ENCODE measurements around the gene GAS7. TPM values are rescaled to one million over a fixed set of nuclear protein-coding genes. Genes with fewer than 3 reads are reported as not detected.

Gene GAS7
- total and polyA plus RNA-seq, 9 donors, result 7.1 to 48.0 (median 24.2) TPM

DNA sequence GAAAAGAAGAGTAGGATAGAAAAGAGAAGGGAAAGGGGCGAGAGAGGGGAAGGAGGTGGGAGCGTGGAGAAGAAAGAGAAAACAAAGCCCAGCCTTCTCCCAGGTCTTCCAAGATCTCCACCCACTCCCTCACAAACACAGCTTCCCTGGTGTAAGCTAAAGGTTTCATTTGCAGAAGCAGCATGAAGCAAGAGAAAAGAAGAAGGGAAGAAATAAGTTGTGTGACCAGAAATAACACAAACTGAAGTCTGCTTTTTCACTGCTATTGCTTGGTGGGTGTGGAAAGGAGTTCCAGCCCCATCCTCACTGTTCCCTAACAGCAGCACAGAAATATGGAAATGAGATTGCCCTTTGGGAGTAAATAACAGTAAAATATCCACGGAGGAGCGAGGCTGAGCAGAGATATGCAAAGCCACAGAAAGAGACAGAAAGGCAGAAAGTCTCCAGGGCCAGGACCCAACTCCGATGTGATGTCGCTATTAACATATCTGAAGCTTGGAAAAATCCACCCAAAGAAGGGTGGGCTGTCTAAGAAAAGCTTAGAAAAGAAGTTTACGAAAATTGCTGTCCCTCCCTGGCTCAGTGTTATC is 10.3 kb upstream of the GAS7 start:
- no peaks in the 10 kb centered on the region for H3K4me1 ChIP-seq (ENCODE audit: insufficient read depth)
- intact Hi-C loops (cut with DNase I), result no loop called here
- H3K27ac ChIP-seq, result no peak overlapping the region
- TF ChIP-seq EP300 (IDR thresholded peaks at IDR 0.05) (no peak), POLR2A (IDR thresholded peaks at IDR 0.05) (no peak)
- TF ChIP-seq, protein P1, sequence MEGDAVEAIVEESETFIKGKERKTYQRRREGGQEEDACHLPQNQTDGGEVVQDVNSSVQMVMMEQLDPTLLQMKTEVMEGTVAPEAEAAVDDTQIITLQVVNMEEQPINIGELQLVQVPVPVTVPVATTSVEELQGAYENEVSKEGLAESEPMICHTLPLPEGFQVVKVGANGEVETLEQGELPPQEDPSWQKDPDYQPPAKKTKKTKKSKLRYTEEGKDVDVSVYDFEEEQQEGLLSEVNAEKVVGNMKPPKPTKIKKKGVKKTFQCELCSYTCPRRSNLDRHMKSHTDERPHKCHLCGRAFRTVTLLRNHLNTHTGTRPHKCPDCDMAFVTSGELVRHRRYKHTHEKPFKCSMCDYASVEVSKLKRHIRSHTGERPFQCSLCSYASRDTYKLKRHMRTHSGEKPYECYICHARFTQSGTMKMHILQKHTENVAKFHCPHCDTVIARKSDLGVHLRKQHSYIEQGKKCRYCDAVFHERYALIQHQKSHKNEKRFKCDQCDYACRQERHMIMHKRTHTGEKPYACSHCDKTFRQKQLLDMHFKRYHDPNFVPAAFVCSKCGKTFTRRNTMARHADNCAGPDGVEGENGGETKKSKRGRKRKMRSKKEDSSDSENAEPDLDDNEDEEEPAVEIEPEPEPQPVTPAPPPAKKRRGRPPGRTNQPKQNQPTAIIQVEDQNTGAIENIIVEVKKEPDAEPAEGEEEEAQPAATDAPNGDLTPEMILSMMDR (IDR thresholded peaks at IDR 0.05), result no peak
- 30 to 34% (median 32%) methylated on average over 7 of the region's 7 CpGs for WGBS, 3 donors
- H3K27me3 ChIP-seq, result no peaks in the 10 kb centered on the region
- no peaks in the 10 kb centered on the region for H3K36me3 ChIP-seq
- no peak overlapping the region for H3K4me3 ChIP-seq
- no peak for DNase-seq
- H3K9me3 ChIP-seq, result no peaks in the 10 kb centered on the region

DNA sequence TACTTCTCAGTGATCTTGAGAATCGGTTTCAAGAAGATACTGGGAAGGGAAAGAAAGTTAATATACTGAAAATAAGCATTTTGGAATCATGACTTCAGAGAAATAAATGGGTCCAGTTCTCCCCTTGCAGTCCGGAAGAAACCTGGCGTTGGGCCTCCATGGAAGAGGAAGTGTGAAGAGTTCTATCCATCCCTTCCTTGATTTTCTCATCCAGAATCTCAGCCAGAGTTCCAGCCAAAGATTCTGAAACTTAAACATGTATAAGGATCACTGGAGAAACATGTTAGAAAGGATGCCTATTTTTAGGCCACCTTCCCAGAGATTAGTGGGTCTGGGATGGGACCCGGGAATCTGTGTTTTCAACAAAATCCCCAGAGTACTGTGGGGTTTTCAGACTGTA is 8.7 kb upstream of the GAS7 start:
- no peak for DNase-seq
- WGBS, 3 donors, result 79 to 94% (median 93%) methylated on average over 4 of the region's 4 CpGs
- Histone ChIP-seq H3K4me3 (no peak overlapping the region), H3K27me3 (no peaks in the 10 kb centered on the region), H3K27ac (no peak overlapping the region), H3K9me3 (no peaks in the 10 kb centered on the region), H3K4me1 (ENCODE audit: insufficient read depth) (no peaks in the 10 kb centered on the region), H3K36me3 (no peaks in the 10 kb centered on the region)
- TF ChIP-seq EP300 (IDR thresholded peaks at IDR 0.05), result no peak
- intact Hi-C loops (cut with DNase I), result no loop called here

DNA sequence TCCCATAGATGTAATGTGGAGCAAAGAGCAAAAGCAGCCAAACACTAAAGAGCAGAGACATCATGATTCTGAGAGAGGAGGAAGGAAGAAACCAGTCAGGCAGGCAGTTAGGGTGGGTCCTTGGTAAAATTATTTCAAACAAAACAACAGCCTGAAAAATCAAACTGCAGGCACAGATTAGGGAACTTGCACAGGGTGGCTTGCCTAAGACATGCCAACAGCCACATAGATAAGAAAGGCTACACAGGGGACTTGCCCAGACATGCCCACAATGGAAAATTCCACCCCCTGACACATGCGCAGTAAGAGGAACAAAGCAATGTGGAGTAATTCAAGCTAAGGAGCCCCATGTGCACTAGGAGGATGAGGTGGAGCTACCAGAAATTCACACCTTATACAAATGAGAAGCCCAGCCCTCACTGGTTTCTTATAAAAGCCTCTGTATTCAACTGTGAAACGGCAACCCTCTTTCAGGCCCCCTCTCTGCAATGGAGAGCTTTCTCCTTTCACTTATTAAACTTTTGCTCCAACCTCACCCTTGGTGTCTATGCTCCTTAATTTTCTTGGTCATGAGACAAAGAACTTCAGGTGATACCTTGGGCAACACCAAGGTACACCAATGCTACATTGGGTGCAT is 7.3 kb upstream of the GAS7 start:
- WGBS, 3 donors, result 92 to 94% (median 94%) methylated on average over 2 of the region's 2 CpGs
- Histone ChIP-seq H3K27ac (no peak overlapping the region), H3K4me1 (ENCODE audit: insufficient read depth) (no peaks in the 10 kb centered on the region), H3K36me3 (no peaks in the 10 kb centered on the region), H3K4me3 (no peak overlapping the region), H3K9me3 (no peaks in the 10 kb centered on the region), H3K27me3 (no peaks in the 10 kb centered on the region)
- intact Hi-C loops (cut with DNase I), result no loop called here
- TF ChIP-seq EP300 (IDR thresholded peaks at IDR 0.05), result no peak
- TF ChIP-seq, protein P1 (IDR thresholded peaks at IDR 0.05), result no peak
- no peak for TF ChIP-seq POLR2A (IDR thresholded peaks at IDR 0.05)
- no peak for DNase-seq

DNA sequence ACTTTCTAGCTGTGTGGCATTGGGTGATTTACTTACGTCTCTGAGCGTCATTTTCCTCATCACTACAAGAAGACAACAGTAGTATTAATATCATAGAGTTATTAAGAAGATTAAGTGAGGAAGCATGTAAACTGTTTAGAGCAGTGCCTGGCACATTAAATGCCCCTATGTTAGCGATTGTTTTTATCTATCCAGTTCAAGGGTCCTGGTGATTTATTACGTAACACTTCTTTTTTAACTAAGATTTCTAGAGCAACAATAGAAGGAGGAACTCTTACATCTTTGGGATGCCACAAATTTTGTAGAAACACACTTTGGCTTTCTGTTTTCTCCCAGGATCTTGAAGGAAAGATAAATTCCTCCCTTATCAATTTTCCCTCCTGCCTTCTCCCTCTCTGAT is 3.3 kb upstream of the GAS7 start:
- no peaks in the 10 kb centered on the region for H3K9me3 ChIP-seq
- H3K4me3 ChIP-seq, result no peak overlapping the region
- no peaks in the 10 kb centered on the region for H3K36me3 ChIP-seq
- peaks cover 3% of the 10 kb centered on the region for H3K4me1 ChIP-seq (ENCODE audit: insufficient read depth)
- no peak overlapping the region for H3K27ac ChIP-seq
- DNase-seq, result no peak
- no peaks in the 10 kb centered on the region for H3K27me3 ChIP-seq
- WGBS, 3 donors, result 69 to 82% (median 76%) methylated on average over 4 of the region's 4 CpGs
- no peak for TF ChIP-seq EP300 (IDR thresholded peaks at IDR 0.05)
- TF ChIP-seq, protein P1 (IDR thresholded peaks at IDR 0.05), result no peak
- no peak for TF ChIP-seq POLR2A (IDR thresholded peaks at IDR 0.05)
- intact Hi-C loops (cut with DNase I), result no loop called here

DNA sequence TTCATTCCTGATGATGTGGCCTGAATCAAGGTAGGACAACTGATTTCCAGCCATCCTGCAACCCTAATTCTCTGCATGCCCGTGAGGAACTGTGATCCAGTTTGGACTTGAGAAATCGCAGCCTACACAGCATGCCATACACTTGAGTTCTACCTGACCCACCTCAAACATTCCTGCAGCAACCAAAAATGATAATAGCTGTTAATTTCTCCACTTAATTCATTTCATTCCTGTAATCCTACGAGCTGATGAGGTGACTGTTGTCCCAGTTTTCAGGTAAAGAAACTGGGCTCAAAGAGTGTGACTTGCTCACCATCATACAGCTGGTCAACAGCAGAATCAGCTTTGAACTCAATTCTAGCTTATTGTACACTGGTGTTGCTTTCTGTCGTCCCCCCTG is 2.2 kb upstream of the GAS7 start:
- peaks cover 3% of the 10 kb centered on the region for H3K4me1 ChIP-seq (ENCODE audit: insufficient read depth)
- H3K27ac ChIP-seq, result no peak overlapping the region
- no peak overlapping the region for H3K4me3 ChIP-seq
- TF ChIP-seq EP300 (IDR thresholded peaks at IDR 0.05) (no peak), POLR2A (IDR thresholded peaks at IDR 0.05) (no peak)
- TF ChIP-seq, protein P1 (IDR thresholded peaks at IDR 0.05), result no peak
- no peaks in the 10 kb centered on the region for H3K27me3 ChIP-seq
- DNase-seq, result no peak
- no peaks in the 10 kb centered on the region for H3K9me3 ChIP-seq
- WGBS, 3 donors, result 73 to 81% (median 74%) methylated on average over 4 of the region's 4 CpGs
- intact Hi-C loops (cut with DNase I), result no loop called here
- no peaks in the 10 kb centered on the region for H3K36me3 ChIP-seq
